ENCODE results near the gene NARS2.

- no peak for TF ChIP-seq CTCF (IDR thresholded peaks at IDR 0.05)
- TF ChIP-seq POLR2A (IDR thresholded peaks at IDR 0.05) = no peak
These were observed 64.1 kb downstream of the NARS2 start for GRCh38 chr11:78510597-78510996.

Measured in thyroid gland (tissue), 4 donors.